Lower leg skin (tissue), 4 donors: ENCODE measurements around the gene DGKI. TPM values are rescaled to one million over a fixed set of nuclear protein-coding genes. Genes with fewer than 3 reads are reported as not detected.

Experiments used
- DNase-seq, 2 donors: peaks; one replicate each; pipeline ENCODE4 v3.0.0-alpha.2; 2019; ENCODE audit warnings: low spot score in 2 of 2
- H3K4me3 ChIP-seq: fragments of 200-600 bp; sonication (generic); 2 replicates; pipeline ENCODE4 v1.5.1; 2017; ENCODE audit warnings: mild to moderate bottlenecking, low read depth; ENCODE audit not compliant: poor library complexity, severe bottlenecking
- CTCF ChIP-seq, 3 donors: fragments of 450-650 bp; IDR thresholded peaks; one replicate each; pipeline ENCODE4 v1.5.1; 2016; ENCODE audit warnings: antibody characterized with exemption in 3 of 3, mild to moderate bottlenecking in 3 of 3, moderate library complexity in 2 of 3
- POLR2A ChIP-seq, 2 donors: fragments of 450-650 bp; IDR thresholded peaks; one replicate each; pipeline ENCODE4 v1.6.1; 2016 to 2017; ENCODE audit warnings: antibody characterized with exemption in 2 of 2, mild to moderate bottlenecking in 1 of 2, moderate library complexity in 1 of 2
- WGBS, 2 donors: methylation state at CpG; one replicate each; pipeline ENCODE4 v1.1.5; 2018; 5-methylcytosine and 5-hydroxymethylcytosine counted together
- intact Hi-C: fragments of 100-400 bp; cut with DNase I; formaldehyde crosslinking; loops from one replicate; pipeline ENCODE4 v1.15.0; 2023; ENCODE audit warnings: low total_unique reads
- total RNA-seq, 4 donors: library from RNA; depleted of rRNA; stranded (reverse); fragments of >200 nt; gene quantifications; one replicate each; pipeline ENCODE4 v1.1.0, GENCODE V29; 2016

Gene DGKI
- total RNA-seq, 4 donors from 2014 or later = 0.34 to 2.1 (median 1.3) TPM

GRCh38 chr7:137888241-137888640 lies 41.5 kb upstream of the DGKI start:
- no peak for TF ChIP-seq CTCF (IDR thresholded peaks at IDR 0.05)
- TF ChIP-seq POLR2A (IDR thresholded peaks at IDR 0.05) = no peak
- DNase-seq = no peak
- H3K4me3 ChIP-seq = no peak overlapping the region
- intact Hi-C loops = loop anchor here (5.0 kb wide), 1 partner anchor 221 kb away; no protein-coding TSS in a partner anchor
- WGBS, 2 donors = 84 to 97% methylated on average over 2 of the region's 2 CpGs

GRCh38 chr7:137886746-137887145 lies 40.0 kb upstream of the DGKI start:
- intact Hi-C loops = loop anchor here (5.0 kb wide), 1 partner anchor 219 kb away; no protein-coding TSS in a partner anchor

GRCh38 chr7:137886281-137886680 lies 39.5 kb upstream of the DGKI start:
- DNase-seq = no peak
- no peak for TF ChIP-seq CTCF (IDR thresholded peaks at IDR 0.05)
- no peak for TF ChIP-seq POLR2A (IDR thresholded peaks at IDR 0.05)
- WGBS, 2 donors = 80 to 81% methylated on average over 3 of the region's 3 CpGs
- intact Hi-C loops = loop anchor here (5.0 kb wide), 1 partner anchor 219 kb away; no protein-coding TSS in a partner anchor
- no peak overlapping the region for H3K4me3 ChIP-seq

More at GRCh38 chr7:137886746-137887145, 40.0 kb upstream of the DGKI start:
- H3K4me3 ChIP-seq = no peak overlapping the region
- no peak for DNase-seq
- TF ChIP-seq POLR2A (IDR thresholded peaks at IDR 0.05) = no peak
- no peak for TF ChIP-seq CTCF (IDR thresholded peaks at IDR 0.05)
- 72 to 75% methylated on average over 2 of the region's 2 CpGs for WGBS, 2 donors

GRCh38 chr7:137885678-137886077 lies 38.9 kb upstream of the DGKI start:
- TF ChIP-seq POLR2A (IDR thresholded peaks at IDR 0.05) (no peak), CTCF (IDR thresholded peaks at IDR 0.05) (no peak)
- DNase-seq = no peak
- H3K4me3 ChIP-seq = no peak overlapping the region
- intact Hi-C loops = loop anchor here (5.0 kb wide), 1 partner anchor 218 kb away; no protein-coding TSS in a partner anchor
- WGBS, 2 donors = 78 to 82% methylated on average over 5 of the region's 5 CpGs

GRCh38 chr7:137882806-137883205 lies 36.0 kb upstream of the DGKI start:
- intact Hi-C loops = no loop called here
- no peak for DNase-seq
- no peak overlapping the region for H3K4me3 ChIP-seq
- no peak for TF ChIP-seq CTCF (IDR thresholded peaks at IDR 0.05)
- no peak for TF ChIP-seq POLR2A (IDR thresholded peaks at IDR 0.05)

- intact Hi-C loops = no loop called here
- DNase-seq = no peak
- TF ChIP-seq POLR2A (IDR thresholded peaks at IDR 0.05) (no peak), CTCF (IDR thresholded peaks at IDR 0.05) (no peak)
- 80 to 83% methylated on average over 5 of the region's 5 CpGs for WGBS, 2 donors
- no peak overlapping the region for H3K4me3 ChIP-seq
Observed at GRCh38 chr7:137882261-137882668, 35.5 kb upstream of the DGKI start.
